Measurements from ENCODE around the gene SLC25A28.

DNA sequence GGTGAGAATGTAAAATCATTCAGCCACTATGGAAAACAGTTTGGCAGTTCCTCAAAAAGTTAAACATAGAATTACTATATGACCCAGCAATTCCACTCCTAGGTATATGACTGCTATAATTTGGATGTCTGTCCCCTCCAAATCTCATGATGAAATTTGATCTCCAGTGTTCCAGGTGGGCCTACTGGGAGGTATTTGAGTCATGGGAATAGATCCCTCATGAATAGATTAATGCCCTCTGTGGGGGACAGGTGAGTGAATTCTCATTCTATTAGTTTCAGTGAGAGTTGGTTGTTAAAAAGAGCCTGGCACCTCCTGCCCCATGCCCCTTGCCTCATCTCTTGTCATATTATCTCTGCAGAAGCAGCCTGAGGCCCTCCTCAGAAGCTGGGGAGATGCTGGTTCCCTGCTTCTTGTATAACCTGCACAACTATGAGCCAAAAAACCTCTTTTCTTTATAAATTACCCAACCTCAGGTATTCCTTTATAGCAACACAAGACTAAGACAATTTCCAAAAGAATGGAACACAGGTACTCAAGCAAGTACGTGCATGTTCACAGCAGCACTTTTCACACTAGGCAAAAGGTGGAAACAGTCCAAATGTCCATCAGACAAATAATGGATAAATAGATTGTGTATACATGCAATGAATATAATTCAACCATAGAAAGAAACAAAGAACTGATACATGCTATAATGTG lies 8.8 kb upstream of the SLC25A28 start:
- TF ChIP-seq, protein P1, sequence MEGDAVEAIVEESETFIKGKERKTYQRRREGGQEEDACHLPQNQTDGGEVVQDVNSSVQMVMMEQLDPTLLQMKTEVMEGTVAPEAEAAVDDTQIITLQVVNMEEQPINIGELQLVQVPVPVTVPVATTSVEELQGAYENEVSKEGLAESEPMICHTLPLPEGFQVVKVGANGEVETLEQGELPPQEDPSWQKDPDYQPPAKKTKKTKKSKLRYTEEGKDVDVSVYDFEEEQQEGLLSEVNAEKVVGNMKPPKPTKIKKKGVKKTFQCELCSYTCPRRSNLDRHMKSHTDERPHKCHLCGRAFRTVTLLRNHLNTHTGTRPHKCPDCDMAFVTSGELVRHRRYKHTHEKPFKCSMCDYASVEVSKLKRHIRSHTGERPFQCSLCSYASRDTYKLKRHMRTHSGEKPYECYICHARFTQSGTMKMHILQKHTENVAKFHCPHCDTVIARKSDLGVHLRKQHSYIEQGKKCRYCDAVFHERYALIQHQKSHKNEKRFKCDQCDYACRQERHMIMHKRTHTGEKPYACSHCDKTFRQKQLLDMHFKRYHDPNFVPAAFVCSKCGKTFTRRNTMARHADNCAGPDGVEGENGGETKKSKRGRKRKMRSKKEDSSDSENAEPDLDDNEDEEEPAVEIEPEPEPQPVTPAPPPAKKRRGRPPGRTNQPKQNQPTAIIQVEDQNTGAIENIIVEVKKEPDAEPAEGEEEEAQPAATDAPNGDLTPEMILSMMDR (tag by site-specific recombination; IDR thresholded peaks at IDR 0.05): no peak
- TF ChIP-seq SALL2 (tag by site-specific recombination; IDR thresholded peaks at IDR 0.05; ENCODE audit: borderline replicate concordance) (no peak), REPIN1 (tag by site-specific recombination; IDR thresholded peaks at IDR 0.05; ENCODE audit: low read depth) (no peak), YY1 (tag by site-specific recombination; IDR thresholded peaks at IDR 0.05) (no peak), ZNF610 (tag by site-specific recombination; IDR thresholded peaks at IDR 0.05; ENCODE audit: borderline replicate concordance) (no peak), ZNF776 (tag by site-specific recombination; IDR thresholded peaks at IDR 0.05; ENCODE audit: borderline replicate concordance) (no peak), KLF7 (tag by site-specific recombination; IDR thresholded peaks at IDR 0.05; ENCODE audit: borderline replicate concordance) (no peak), ZNF2 (tag by site-specific recombination; IDR thresholded peaks at IDR 0.05) (no peak), OVOL3 (tag by site-specific recombination; IDR thresholded peaks at IDR 0.05) (no peak), ZNF138 (tag by site-specific recombination; IDR thresholded peaks at IDR 0.05; ENCODE audit: borderline replicate concordance) (no peak)
- TF ChIP-seq, protein P2, sequence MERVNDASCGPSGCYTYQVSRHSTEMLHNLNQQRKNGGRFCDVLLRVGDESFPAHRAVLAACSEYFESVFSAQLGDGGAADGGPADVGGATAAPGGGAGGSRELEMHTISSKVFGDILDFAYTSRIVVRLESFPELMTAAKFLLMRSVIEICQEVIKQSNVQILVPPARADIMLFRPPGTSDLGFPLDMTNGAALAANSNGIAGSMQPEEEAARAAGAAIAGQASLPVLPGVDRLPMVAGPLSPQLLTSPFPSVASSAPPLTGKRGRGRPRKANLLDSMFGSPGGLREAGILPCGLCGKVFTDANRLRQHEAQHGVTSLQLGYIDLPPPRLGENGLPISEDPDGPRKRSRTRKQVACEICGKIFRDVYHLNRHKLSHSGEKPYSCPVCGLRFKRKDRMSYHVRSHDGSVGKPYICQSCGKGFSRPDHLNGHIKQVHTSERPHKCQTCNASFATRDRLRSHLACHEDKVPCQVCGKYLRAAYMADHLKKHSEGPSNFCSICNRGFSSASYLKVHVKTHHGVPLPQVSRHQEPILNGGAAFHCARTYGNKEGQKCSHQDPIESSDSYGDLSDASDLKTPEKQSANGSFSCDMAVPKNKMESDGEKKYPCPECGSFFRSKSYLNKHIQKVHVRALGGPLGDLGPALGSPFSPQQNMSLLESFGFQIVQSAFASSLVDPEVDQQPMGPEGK (tag by site-specific recombination; IDR thresholded peaks at IDR 0.05): no peak
- TF ChIP-seq, protein P3, sequence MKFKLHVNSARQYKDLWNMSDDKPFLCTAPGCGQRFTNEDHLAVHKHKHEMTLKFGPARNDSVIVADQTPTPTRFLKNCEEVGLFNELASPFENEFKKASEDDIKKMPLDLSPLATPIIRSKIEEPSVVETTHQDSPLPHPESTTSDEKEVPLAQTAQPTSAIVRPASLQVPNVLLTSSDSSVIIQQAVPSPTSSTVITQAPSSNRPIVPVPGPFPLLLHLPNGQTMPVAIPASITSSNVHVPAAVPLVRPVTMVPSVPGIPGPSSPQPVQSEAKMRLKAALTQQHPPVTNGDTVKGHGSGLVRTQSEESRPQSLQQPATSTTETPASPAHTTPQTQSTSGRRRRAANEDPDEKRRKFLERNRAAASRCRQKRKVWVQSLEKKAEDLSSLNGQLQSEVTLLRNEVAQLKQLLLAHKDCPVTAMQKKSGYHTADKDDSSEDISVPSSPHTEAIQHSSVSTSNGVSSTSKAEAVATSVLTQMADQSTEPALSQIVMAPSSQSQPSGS (tag by site-specific recombination; IDR thresholded peaks at IDR 0.05; ENCODE audit: low read depth): no peak
